Measurements from ENCODE around the gene HMCN1. TPM values are rescaled to one million over a fixed set of nuclear protein-coding genes. Genes with fewer than 3 reads are reported as not detected.

HMCN1 gene
- total RNA-seq, 1 experiment from 2014 or later = 0.63 TPM

DNA sequence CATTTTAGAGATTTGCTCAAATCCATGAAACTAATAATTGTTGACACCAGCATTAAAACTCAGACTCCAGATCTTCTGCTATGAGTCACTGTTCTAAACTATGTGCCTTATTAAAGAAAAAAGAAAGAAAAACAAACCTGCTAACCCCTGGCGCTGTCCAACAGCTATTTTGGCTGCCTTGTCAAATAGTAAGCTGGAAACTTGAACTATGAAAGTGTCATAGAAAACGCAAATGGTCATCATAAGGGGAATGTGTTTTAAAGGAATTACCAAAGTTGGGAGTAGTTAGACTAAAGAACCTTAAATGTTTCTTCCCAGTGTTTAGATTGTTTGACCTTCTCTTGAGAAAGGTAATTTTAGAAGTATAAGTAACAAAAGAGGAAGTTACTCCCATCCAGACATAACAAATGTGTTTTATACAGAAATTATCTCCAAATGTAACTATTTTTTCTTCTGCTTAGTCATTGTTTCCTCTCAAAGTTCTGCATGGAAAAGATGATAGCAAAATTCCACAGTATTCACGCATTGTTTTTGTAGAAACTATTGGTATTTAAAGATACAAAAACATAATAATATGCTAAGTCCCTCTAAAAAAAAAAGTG is 368.5 kb downstream of the HMCN1 start:
- Histone ChIP-seq H4K20me1 (ENCODE audit: insufficient read depth, low read depth, low read length) (no peaks in the 10 kb centered on the region), H3K4me3 (ENCODE audit: low read length) (no peak overlapping the region), H3K36me3 (ENCODE audit: insufficient read depth, low read length) (no peaks in the 10 kb centered on the region), H3K9me3 (ENCODE audit: low read length) (no peaks in the 10 kb centered on the region), H3K9me2 (replicated peaks; ENCODE audit: insufficient read depth, low read length) (no peaks in the 10 kb centered on the region; the same call in 1 of the 2 replicates), H3K79me2 (ENCODE audit: low read length) (no peaks in the 10 kb centered on the region), H3K9ac (ENCODE audit: low read length) (no peak overlapping the region), H3K4me1 (ENCODE audit: low read length) (peaks cover 32% of the 10 kb centered on the region), H3K4me2 (ENCODE audit: low read depth, low read length, poor library complexity, severe bottlenecking) (peak overlapping the region; percentile 24), H2AFZ (ENCODE audit: low read length) (no peak overlapping the region), H3K27ac (ENCODE audit: low read length) (no peak overlapping the region), H3K27me3 (ENCODE audit: low read length) (no peaks in the 10 kb centered on the region; the same call in 1 of the 2 replicates)
- DNase-seq = no peak

DNA sequence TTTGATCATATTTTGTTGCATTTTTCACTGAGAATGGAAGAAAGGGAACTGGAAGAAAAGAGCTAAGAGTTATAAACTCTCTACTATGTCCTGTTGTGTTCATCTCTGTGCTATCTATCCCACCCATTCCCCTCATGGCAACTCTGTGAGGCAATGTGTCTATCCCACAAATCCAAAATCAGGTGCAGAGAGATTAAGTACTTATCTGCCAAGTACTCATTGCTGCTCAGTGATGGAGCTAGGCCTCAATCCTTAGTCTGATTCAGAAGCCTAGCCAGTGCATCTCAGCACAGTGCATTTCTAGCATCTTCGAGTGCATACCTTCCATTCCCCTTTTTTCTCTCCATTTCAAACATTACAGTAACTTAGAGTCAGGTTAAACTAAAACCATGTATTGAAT is 370.3 kb downstream of the HMCN1 start:
- Histone ChIP-seq H3K79me2 (ENCODE audit: low read length) (no peaks in the 10 kb centered on the region), H3K9me3 (ENCODE audit: low read length) (no peaks in the 10 kb centered on the region), H3K4me2 (ENCODE audit: low read depth, low read length, poor library complexity, severe bottlenecking) (no peak overlapping the region), H3K4me3 (ENCODE audit: low read length) (no peak overlapping the region), H3K27ac (ENCODE audit: low read length) (no peak overlapping the region), H4K20me1 (ENCODE audit: insufficient read depth, low read depth, low read length) (no peaks in the 10 kb centered on the region), H2AFZ (ENCODE audit: low read length) (no peak overlapping the region), H3K9ac (ENCODE audit: low read length) (no peak overlapping the region), H3K27me3 (ENCODE audit: low read length) (no peaks in the 10 kb centered on the region; the same call in 1 of the 2 replicates), H3K36me3 (ENCODE audit: insufficient read depth, low read length) (no peaks in the 10 kb centered on the region), H3K9me2 (replicated peaks; ENCODE audit: insufficient read depth, low read length) (no peaks in the 10 kb centered on the region), H3K4me1 (ENCODE audit: low read length) (peaks cover 31% of the 10 kb centered on the region)
- DNase-seq = no peak

DNA sequence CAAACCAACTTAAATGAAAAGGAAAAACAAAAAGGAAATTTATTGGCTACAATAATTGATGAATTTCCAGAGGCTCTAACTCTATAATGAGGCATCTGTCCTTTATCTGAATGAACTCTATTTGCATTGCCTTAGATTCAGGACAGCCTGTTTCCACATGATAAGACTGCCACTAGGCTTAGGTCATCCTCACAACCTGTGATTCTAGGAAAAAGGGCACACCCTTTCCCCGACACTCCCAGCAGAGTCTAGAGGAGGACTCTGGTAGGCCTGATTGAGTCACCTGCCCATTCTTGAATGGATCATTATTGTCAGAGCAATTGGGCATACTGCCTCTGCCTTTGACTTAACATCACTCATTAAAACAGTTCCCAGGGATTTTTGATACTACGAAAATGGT is 378.1 kb downstream of the HMCN1 start:
- Histone ChIP-seq H3K36me3 (ENCODE audit: insufficient read depth, low read length) (no peaks in the 10 kb centered on the region), H3K4me3 (ENCODE audit: low read length) (no peak overlapping the region), H3K27ac (ENCODE audit: low read length) (no peak overlapping the region), H2AFZ (ENCODE audit: low read length) (no peak overlapping the region), H4K20me1 (ENCODE audit: insufficient read depth, low read depth, low read length) (no peaks in the 10 kb centered on the region), H3K4me1 (ENCODE audit: low read length) (peaks cover 29% of the 10 kb centered on the region), H3K79me2 (ENCODE audit: low read length) (no peaks in the 10 kb centered on the region), H3K9me2 (replicated peaks; ENCODE audit: insufficient read depth, low read length) (no peaks in the 10 kb centered on the region), H3K4me2 (ENCODE audit: low read depth, low read length, poor library complexity, severe bottlenecking) (no peak overlapping the region), H3K9me3 (ENCODE audit: low read length) (no peaks in the 10 kb centered on the region), H3K9ac (ENCODE audit: low read length) (no peak overlapping the region), H3K27me3 (ENCODE audit: low read length) (no peaks in the 10 kb centered on the region)
- DNase-seq = peak; percentile 28

DNA sequence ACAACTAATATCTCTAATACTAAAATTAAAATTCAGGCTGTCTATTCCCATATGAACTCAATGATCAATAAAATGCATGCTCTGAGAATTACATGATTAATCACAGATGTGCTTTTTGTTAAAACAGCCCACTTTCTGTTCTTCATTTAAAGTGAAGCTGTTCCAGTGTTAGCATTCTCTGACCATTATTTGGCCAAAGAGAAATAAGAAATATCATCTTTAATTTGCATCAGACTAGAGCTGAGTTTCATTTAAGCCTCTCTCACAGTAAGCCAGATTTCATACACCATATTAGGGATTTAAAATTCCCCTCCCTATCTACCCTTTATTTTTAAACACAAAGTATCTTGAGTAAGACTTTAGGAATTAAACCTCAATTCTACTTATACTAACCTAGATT is 379.3 kb downstream of the HMCN1 start:
- Histone ChIP-seq H3K9me3 (ENCODE audit: low read length) (no peaks in the 10 kb centered on the region), H3K4me1 (ENCODE audit: low read length) (peaks cover 28% of the 10 kb centered on the region), H3K9me2 (replicated peaks; ENCODE audit: insufficient read depth, low read length) (no peaks in the 10 kb centered on the region), H3K9ac (ENCODE audit: low read length) (no peak overlapping the region), H3K27me3 (ENCODE audit: low read length) (no peaks in the 10 kb centered on the region), H3K27ac (ENCODE audit: low read length) (no peak overlapping the region), H3K79me2 (ENCODE audit: low read length) (no peaks in the 10 kb centered on the region), H3K36me3 (ENCODE audit: insufficient read depth, low read length) (no peaks in the 10 kb centered on the region), H3K4me2 (ENCODE audit: low read depth, low read length, poor library complexity, severe bottlenecking) (no peak overlapping the region), H3K4me3 (ENCODE audit: low read length) (no peak overlapping the region), H2AFZ (ENCODE audit: low read length) (no peak overlapping the region), H4K20me1 (ENCODE audit: insufficient read depth, low read depth, low read length) (no peaks in the 10 kb centered on the region)
- DNase-seq = no peak

DNA sequence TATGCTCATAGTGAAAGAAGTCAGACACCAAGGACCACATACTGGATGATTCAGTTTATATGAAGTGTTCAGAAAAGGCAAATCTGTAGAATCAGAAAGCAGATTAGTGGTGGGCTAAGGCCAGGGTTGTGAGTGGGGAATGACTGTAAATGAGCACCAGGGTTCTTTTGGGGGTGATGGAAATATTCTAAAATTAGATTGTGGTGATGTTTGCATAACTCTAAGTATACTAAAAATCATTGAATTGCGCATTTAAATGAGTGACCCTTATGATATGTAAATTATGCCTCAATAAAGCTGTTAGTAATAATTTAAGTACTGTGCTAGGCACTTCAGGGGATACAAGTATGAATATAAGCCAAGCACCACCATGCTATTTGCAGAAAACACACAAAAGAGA is 384.5 kb downstream of the HMCN1 start:
- no peaks in the 10 kb centered on the region for H3K9me2 ChIP-seq (replicated peaks; ENCODE audit: insufficient read depth, low read length)
- no peak overlapping the region for H3K4me2 ChIP-seq (ENCODE audit: low read depth, low read length, poor library complexity, severe bottlenecking)
- no peak overlapping the region for H3K4me3 ChIP-seq (ENCODE audit: low read length)
- H3K36me3 ChIP-seq (ENCODE audit: insufficient read depth, low read length) = no peaks in the 10 kb centered on the region
- no peaks in the 10 kb centered on the region for H3K79me2 ChIP-seq (ENCODE audit: low read length)
- no peak overlapping the region for H2AFZ ChIP-seq (ENCODE audit: low read length)
- no peak overlapping the region for H3K9ac ChIP-seq (ENCODE audit: low read length)
- no peak for DNase-seq
- no peaks in the 10 kb centered on the region for H4K20me1 ChIP-seq (ENCODE audit: insufficient read depth, low read depth, low read length)
- no peaks in the 10 kb centered on the region; the same call in 1 of the 2 replicates for H3K27me3 ChIP-seq (ENCODE audit: low read length)
- peaks cover 4% of the 10 kb centered on the region; the same call in 1 of the 2 replicates for H3K4me1 ChIP-seq (ENCODE audit: low read length)
- no peaks in the 10 kb centered on the region for H3K9me3 ChIP-seq (ENCODE audit: low read length)
- H3K27ac ChIP-seq (ENCODE audit: low read length) = no peak overlapping the region

DNA sequence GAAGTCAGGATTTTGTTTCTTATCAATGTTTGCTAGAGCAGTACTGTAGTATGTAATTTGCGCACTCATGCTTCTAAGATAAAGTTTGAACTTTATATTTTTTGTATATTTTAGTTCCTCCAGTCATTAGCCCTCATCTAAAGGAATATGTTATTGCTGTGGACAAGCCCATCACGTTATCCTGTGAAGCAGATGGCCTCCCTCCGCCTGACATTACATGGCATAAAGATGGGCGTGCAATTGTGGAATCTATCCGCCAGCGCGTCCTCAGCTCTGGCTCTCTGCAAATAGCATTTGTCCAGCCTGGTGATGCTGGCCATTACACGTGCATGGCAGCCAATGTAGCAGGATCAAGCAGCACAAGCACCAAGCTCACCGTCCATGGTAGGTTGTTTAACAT is 388.6 kb downstream of the HMCN1 start:
- no peak overlapping the region for H2AFZ ChIP-seq (ENCODE audit: low read length)
- no peak overlapping the region for H3K4me2 ChIP-seq (ENCODE audit: low read depth, low read length, poor library complexity, severe bottlenecking)
- H3K9ac ChIP-seq (ENCODE audit: low read length) = no peak overlapping the region
- H3K9me3 ChIP-seq (ENCODE audit: low read length) = no peaks in the 10 kb centered on the region
- H3K36me3 ChIP-seq (ENCODE audit: insufficient read depth, low read length) = no peaks in the 10 kb centered on the region
- no peaks in the 10 kb centered on the region for H3K9me2 ChIP-seq (replicated peaks; ENCODE audit: insufficient read depth, low read length)
- no peak for DNase-seq
- no peaks in the 10 kb centered on the region for H4K20me1 ChIP-seq (ENCODE audit: insufficient read depth, low read depth, low read length)
- H3K79me2 ChIP-seq (ENCODE audit: low read length) = no peaks in the 10 kb centered on the region
- H3K4me3 ChIP-seq (ENCODE audit: low read length) = no peak overlapping the region
- H3K4me1 ChIP-seq (ENCODE audit: low read length) = peaks cover 4% of the 10 kb centered on the region; the same call in 1 of the 2 replicates
- H3K27ac ChIP-seq (ENCODE audit: low read length) = no peak overlapping the region
- H3K27me3 ChIP-seq (ENCODE audit: low read length) = no peaks in the 10 kb centered on the region; the same call in 1 of the 2 replicates

DNA sequence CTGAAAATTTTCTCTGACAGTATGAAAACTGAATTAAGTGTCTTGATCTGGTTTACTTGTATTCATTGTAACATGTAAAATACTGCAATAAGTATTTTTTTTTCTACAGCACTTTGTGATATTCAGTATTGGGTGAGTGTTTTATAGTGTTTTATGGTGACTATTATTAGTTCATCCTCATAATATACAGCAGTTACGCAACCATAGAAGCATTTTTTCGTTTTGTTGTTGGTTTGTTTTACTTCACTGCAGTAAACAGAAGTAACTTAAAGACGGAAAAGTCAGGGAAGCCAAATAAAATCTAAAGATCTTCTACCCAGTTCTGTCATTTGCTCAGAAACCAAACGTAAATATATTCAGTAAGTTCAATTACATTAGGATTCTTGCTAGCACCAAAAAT is 390.8 kb downstream of the HMCN1 start:
- Histone ChIP-seq H3K4me2 (ENCODE audit: low read depth, low read length, poor library complexity, severe bottlenecking) (no peak overlapping the region), H3K27ac (ENCODE audit: low read length) (no peak overlapping the region), H3K79me2 (ENCODE audit: low read length) (no peaks in the 10 kb centered on the region), H3K9me3 (ENCODE audit: low read length) (no peaks in the 10 kb centered on the region), H3K9me2 (replicated peaks; ENCODE audit: insufficient read depth, low read length) (no peaks in the 10 kb centered on the region), H3K36me3 (ENCODE audit: insufficient read depth, low read length) (no peaks in the 10 kb centered on the region), H3K4me3 (ENCODE audit: low read length) (no peak overlapping the region), H3K4me1 (ENCODE audit: low read length) (no peaks in the 10 kb centered on the region), H4K20me1 (ENCODE audit: insufficient read depth, low read depth, low read length) (no peaks in the 10 kb centered on the region), H3K9ac (ENCODE audit: low read length) (no peak overlapping the region), H3K27me3 (ENCODE audit: low read length) (no peaks in the 10 kb centered on the region; the same call in 1 of the 2 replicates), H2AFZ (ENCODE audit: low read length) (no peak overlapping the region)
- DNase-seq = no peak

DNA sequence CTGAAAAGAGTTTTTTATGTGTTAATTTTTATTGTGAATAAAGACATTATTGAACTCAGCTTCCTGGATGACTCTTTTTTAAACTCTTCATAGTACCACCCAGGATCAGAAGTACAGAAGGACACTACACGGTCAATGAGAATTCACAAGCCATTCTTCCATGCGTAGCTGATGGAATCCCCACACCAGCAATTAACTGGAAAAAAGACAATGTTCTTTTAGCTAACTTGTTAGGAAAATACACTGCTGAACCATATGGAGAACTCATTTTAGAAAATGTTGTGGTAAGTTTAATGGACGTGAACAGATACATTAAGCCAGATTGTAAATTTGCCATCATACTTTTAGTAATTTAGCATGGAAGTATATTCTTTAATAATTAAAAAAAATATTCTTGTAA is 391.3 kb downstream of the HMCN1 start:
- Histone ChIP-seq H3K9ac (ENCODE audit: low read length) (no peak overlapping the region), H3K9me3 (ENCODE audit: low read length) (no peaks in the 10 kb centered on the region), H3K9me2 (replicated peaks; ENCODE audit: insufficient read depth, low read length) (no peaks in the 10 kb centered on the region), H3K4me3 (ENCODE audit: low read length) (no peak overlapping the region), H3K79me2 (ENCODE audit: low read length) (no peaks in the 10 kb centered on the region), H2AFZ (ENCODE audit: low read length) (no peak overlapping the region), H3K27me3 (ENCODE audit: low read length) (no peaks in the 10 kb centered on the region; the same call in 1 of the 2 replicates), H3K4me1 (ENCODE audit: low read length) (no peaks in the 10 kb centered on the region), H3K27ac (ENCODE audit: low read length) (no peak overlapping the region), H3K36me3 (ENCODE audit: insufficient read depth, low read length) (no peaks in the 10 kb centered on the region), H4K20me1 (ENCODE audit: insufficient read depth, low read depth, low read length) (no peaks in the 10 kb centered on the region), H3K4me2 (ENCODE audit: low read depth, low read length, poor library complexity, severe bottlenecking) (no peak overlapping the region)
- no peak for DNase-seq

All from Karpas-422 (cell line).